ENCODE measurements around the gene KY. TPM values are rescaled to one million over a fixed set of nuclear protein-coding genes. Genes with fewer than 3 reads are reported as not detected.

KY gene
- not detected in 2 replicates for total RNA-seq

GRCh38 chr3:134650431-134651346 lies at the start of gene KY:
Gene KY, minus strand, starts transcription at chr3:134651022. Its CDS starts 62 bp downstream, at chr3:134650960.

Other genes starting within 250 kb of the KY start
- 30.3 and 43.5 TPM in 2 replicates for gene ANAPC13, start 165.0 kb downstream of the KY start, total RNA-seq
- 16.0 and 20.3 TPM in 2 replicates for gene CEP63, start 165.0 kb downstream of the KY start, total RNA-seq
- gene EPHB1, start 144.2 kb upstream of the KY start, total RNA-seq: 0.56 and 0.81 TPM in 2 replicates

Data from endothelial cell of coronary artery (primary cell).